NCI-H146 (cell line): Measurements from ENCODE around the gene MIA.
A peak's percentile ranks its signal among the peaks of the same experiment; 100 is the strongest.
"Not testable (repeated sequence)": the region's sequence is repeated elsewhere in the genome, so short reads cannot be mapped to it uniquely, and the experiment has no call there.

ENCODE experiments used
- DNase-seq: peaks from one replicate; lab custom pipeline; 2025; lab: John Stamatoyannopoulos, UW

Gene MIA

DNA sequence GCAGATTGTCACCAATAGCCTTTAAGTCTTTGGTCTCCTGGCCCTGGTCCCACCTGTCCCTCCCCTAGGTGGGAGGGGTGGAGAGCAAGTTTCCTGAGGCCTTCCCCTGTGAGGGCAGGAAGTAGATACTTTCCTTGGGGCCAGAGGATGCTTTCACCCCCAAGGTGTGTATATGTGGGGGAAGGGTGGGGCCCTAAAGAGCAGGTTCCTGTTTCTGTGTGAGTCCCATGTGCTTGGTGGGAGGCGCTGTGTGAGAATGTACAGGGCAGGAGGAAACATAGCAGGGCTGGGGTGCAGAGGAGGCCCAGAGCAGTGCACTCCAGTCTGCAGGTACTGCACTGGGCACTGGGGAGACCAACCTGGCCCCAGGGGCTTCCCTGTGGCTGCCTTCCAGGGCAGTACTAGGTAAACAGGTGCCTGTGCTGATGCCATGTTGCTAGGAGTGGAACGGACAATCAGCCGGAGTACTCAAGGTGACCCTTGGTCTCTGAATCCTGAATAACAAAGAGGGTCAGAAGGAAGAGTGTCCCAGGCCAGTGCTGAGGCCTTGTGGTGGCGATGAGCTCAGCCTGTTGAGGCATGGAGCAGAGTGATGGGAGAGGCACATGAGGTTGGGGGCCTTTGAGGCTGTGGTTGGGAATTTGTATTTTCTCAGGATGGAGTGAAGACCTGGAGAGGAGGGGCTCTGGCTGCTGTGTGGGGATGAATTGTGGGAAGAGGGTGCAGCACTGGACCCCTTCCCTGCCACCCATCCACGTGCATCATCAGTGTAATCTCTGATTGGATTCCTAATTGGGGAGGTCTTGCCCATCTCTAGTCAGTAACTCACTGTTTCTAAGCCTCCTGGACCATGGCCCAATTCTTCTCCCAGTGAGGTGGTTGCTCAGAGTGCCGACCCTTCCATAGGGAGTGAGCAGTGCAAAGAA is 28.8 kb downstream of the MIA start:
- no peak for DNase-seq

DNA sequence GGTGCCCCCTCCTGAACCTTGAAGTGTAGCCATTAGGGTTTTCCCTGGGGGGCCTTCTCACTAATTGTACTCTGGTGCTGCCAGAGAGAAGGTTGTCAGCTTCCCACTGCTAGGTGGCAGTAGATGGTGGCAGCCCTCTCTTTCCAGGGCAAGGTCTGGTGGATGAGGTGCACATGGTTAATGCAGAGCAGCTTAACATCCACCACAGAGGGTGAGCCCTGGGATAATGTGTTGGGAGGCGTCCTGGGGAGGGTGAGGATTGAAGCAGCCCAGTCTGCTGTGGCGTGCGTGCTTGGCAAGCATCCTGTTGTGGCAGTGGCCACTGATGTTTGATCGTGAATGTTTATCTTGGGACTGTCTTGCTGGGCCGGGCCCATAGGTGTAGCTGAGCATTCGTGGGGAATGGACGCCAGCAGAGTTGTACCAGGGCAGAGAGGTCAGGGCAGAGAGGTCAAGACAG is 29.5 kb downstream of the MIA start:
- DNase-seq: no peak

DNA sequence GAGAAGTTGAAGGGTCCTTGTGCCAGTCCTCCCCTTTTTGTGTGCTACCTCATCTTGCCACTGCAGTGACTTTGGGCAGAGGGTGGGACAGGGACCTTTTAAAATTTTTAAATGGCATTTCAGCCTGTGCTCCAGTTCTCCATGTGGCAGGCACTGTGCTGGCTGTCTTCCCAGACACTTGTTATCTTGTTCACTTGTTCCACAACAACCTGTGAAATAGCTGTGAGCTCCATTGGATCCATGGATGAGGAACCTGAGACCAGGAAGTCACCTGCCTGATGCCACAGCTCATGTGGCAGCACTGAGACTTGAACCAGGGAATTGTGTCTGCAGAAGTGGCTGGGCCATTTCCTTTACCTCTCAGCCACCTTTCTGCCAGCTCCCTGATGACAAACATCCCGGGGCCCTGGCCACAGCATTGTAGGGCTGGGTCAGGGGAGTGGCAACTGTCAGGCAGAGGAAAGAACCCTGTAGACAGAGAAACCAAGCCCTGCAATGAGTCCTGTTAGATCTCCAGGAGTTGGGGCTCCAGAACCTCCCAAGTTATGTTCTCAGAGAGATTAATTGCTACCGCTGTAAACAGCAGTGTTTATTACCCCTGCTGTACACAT is 30.0 kb downstream of the MIA start:
- no peak for DNase-seq

DNA sequence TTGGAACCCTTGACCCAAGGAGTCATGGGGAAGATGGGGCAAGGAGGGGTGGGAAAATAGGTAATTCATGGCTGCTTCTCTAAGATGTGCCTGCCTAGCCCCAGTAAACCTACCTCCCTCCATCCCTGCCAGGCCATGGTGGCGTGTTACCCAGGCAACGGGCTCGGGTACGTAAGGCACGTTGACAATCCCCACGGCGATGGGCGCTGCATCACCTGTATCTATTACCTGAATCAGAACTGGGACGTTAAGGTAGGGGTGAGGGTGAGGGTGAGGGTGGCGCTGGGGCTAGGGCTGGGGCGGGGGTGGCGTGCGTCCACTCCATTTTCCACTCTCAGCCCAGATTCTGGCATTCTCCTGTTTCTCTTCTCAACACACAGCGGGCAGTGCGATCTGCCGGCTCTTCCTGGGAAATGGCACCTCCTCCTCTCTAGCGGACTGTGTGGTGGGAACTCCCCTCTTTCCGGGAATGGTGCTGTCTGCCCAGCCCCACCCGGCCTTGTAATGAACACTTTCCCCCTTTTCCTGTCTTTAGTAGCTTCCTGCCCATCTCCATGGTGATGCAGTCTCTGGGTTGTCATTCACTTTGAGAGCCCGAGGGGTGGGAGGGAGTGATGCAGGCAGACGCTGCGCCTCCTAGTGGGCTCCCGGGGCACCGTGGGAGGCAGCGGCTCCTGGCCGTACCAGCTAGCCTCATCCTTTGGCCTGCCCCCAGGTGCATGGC is 31.3 kb downstream of the MIA start:
- DNase-seq: peak; percentile 32

DNA sequence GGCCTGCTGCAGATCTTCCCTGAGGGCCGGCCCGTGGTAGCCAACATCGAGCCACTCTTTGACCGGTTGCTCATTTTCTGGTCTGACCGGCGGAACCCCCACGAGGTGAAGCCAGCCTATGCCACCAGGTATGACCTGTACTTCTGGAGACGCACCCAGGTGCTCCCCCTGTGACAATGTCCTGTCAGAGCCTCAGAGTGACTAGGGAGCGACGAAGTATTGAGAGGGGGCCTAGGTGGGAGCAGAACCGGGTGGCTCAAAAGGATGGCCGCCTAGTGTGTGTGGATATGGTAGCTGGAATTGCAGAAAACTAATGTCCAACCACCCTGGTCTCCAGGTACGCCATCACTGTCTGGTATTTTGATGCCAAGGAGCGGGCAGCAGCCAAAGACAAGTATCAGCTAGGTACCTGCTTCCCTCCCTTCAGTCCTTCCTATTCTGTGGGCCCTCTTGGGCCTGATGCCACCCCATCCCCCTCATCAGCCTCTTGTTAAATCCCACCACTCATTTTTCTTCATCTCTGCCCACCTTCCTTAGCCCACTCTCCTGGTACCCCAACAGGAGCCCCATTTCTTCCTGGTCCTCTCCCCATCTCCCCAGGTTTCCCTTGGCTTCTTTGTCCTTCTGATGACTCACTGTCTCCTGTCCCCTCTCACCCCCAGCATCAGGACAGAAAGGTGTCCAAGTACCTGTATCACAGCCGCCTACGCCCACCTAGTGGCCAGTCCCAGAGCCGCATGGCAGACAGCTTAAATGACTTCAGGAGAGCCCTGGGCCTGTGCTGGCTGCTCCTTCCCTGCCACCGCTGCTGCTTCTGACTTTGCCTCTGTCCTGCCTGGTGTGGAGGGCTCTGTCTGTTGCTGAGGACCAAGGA is 32.1 kb downstream of the MIA start:
- peak; percentile 29 for DNase-seq

GRCh38 chr19:40808021-40808325 is 32.7 kb downstream of the MIA start:
- no peak for DNase-seq

DNA sequence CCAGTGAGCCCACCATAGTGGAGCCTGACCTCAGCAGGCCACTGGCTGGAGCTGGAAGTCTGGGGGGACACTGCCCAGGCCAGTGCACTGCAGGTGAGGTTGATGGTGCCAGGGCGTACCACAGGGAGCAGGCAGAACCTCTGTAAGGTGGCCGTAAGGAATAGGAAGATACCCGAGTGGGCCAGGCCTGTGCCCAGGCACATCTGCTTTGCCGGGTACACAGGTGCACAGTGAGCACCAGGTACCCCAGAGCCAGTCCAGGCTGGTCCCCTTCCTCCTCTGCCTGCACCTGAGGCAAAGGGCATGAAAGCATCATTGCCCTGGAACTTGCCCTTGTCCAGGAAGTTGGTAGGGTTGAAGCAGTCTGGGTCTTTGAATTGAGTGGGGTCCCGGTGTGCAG is 33.2 kb downstream of the MIA start:
- DNase-seq: no peak

DNA sequence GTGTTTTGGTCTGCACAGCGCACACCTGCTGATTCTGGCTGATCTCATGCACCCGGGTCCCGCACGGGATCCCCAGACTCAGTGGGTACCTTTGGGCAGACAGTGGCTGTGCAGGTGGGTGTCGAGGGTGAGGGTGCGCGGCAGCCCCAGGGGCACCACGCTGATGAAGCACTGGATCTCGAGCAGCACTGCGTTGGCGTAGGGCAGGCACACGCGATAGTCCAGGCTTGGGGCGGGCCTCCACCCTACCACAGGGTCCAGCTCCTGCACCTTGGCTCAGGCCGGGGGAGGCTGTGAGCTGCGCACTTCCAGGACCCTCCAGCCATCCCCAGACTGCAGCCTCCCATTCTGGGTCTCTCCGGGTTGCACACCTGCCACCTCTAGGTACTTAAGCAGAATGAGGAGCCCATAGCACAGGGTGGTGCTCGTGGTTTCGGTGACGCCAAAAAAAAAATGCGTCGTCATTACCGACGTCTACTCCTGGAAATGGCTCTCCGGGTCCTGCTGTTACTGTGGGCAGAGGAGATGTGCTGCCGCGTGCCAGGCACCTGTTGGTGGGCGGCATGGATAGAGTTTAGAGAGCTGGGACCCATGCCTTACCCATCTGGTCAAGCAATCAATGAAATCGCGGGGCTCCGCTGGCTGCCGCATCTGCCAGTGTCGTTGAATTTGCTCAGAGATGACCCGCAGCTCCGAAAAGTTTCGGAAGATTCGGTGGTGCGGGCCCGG is 34.2 kb downstream of the MIA start:
- no peak for DNase-seq

GRCh38 chr19:40810160-40810559 is 34.8 kb downstream of the MIA start:
- no peak for DNase-seq

DNA sequence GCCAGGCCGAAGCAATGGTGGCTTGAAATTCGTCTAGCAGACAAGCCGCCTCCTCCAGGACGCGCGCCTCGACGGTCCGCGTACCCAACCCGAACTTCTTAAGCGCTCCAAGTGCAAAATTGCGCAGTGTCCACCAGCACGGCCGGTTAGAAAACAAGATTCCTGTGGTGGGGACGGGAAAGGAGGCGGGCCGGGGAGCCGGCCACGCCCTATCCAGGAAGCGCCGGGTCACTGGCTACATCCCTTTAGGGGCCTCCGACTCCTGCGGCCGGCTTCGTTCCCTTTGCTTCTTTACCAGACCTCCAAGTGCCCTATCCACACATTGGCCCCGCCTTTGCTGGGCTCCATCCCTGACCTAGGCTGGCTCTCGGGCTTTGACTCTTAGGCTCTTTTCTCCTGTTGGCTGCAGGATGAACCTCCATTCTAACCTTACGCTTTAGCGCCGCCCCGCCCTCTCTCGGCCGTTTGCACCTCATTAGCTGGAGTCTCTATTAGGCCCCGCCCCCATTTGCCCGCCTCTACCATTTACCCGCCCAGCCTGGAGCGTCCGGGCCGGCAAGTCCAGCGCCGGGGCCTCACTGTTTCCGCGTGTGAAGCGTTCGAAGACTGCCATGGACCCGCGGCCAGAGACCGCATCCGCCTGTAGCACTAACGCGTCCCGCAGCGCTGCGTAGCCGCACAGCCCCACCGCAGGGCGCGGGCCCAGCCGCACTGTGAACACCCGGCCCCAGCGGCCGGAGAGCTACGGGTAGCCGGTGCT is 35.5 kb downstream of the MIA start:
- DNase-seq: peak; percentile 68

GRCh38 chr19:40811478-40812341 is 36.4 kb downstream of the MIA start:
- DNase-seq: no peak

DNA sequence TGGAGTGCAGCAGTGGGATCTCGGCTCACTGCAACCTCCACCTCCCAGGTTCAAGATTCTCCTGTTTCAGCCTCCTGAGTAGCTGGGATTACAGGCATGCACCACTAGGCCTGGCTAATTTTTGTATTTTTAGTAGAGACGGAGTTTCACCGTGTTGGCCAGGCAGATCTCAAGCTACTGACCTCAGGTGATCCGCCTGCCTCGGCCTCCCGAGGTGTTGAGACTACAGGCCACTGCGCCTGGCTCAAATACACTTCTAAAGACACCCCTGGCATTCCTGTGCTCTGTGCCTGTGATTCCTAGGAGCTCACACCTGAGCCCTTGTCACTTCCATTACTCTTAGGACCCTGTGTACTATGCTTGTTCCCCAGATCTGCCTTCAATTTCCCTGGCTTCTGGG is 37.2 kb downstream of the MIA start:
- DNase-seq: not testable (repeated sequence)

- DNase-seq: no peak
These were observed 37.9 kb downstream of the MIA start for GRCh38 chr19:40813182-40813581.

- no peak for DNase-seq
These were observed 39.9 kb downstream of the MIA start for GRCh38 chr19:40815223-40815622.

- peak; percentile 55 for DNase-seq
These were observed 43.4 kb downstream of the MIA start for GRCh38 chr19:40818480-40819399.

GRCh38 chr19:40819479-40820234 is 44.3 kb downstream of the MIA start:
- DNase-seq: not testable (repeated sequence)

DNA sequence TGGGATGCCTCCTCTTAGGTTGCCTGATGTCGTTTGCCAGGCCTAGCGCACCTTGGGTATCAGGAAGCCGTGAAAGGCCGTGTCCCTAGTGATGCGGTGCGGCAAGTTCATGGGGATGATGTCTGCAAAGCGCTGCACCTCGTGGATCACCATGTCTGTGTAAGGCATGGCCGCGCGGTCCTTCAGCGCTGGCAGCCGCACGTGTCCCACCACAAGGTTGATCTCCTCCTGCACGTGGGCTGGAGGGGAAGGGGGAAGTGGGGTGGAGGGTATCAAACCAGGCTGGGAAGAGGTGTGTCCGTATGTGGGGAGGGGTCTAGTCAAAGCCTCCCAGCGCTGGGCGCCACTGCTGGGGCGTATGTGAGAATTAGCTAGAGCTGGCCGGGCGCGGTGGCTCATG is 46.8 kb downstream of the MIA start:
- no peak for DNase-seq
